ENCODE results near the gene SLC35G3. TPM values are rescaled to one million over a fixed set of nuclear protein-coding genes. Genes with fewer than 3 reads are reported as not detected.

The SLC35G3 gene
- total RNA-seq, 4 donors from 2014 or later: not detected

- Histone ChIP-seq H3K4me3 (no peak overlapping the region), H3K36me3 (no peaks in the 10 kb centered on the region), H3K27ac (no peak overlapping the region), H3K4me1 (peaks cover 0 to 7% (median 0%) of the 10 kb centered on the region in 3 donors), H3K9me3 (no peaks in the 10 kb centered on the region), H3K27me3 (peaks cover 0 to 12% (median 0%) of the 10 kb centered on the region in 4 donors)
- no peak for DNase-seq
- intact Hi-C loops (cut with DNase I): no loop called here
- WGBS, 2 donors: 50 to 75% methylated on average over 1 of the region's 1 CpG
- TF ChIP-seq POLR2A (IDR thresholded peaks at IDR 0.05): no peak
- TF ChIP-seq CTCF (IDR thresholded peaks at IDR 0.05): no peak
Observed at GRCh38 chr17:35167666-35168065, 26.5 kb downstream of the SLC35G3 start.

DNA sequence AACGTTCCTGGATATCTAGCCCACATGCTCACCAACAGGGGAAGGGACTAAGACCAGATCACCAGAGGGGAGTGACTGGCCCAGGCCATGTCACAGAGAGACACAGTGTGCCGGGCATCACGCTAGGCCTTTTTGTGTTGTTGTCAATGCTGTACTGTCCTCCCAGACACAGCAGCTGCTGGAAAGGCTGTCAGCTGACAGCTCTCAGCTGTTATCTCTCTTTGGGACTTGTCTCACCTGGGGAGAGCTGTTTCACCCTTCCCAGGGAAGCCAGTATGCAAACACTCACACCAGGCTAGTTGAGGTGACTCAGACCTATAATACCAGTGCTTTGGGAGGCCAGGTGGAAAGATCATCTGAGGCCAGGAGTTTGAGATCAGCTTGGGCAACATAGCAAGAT lies 27.1 kb downstream of the SLC35G3 start:
- 20 to 44% methylated on average over 2 to 3 of the region's 3 CpGs for WGBS, 2 donors
- H3K9me3 ChIP-seq: no peaks in the 10 kb centered on the region
- no peak for DNase-seq
- TF ChIP-seq POLR2A (IDR thresholded peaks at IDR 0.05) (no peak), CTCF (IDR thresholded peaks at IDR 0.05) (no peak)
- no peak overlapping the region for H3K27ac ChIP-seq
- intact Hi-C loops (cut with DNase I): no loop called here
- H3K4me1 ChIP-seq: peaks cover 0 to 7% (median 0%) of the 10 kb centered on the region in 3 donors
- H3K27me3 ChIP-seq: peaks cover 0 to 14% (median 0%) of the 10 kb centered on the region in 4 donors
- no peaks in the 10 kb centered on the region for H3K36me3 ChIP-seq
- no peak overlapping the region for H3K4me3 ChIP-seq

DNA sequence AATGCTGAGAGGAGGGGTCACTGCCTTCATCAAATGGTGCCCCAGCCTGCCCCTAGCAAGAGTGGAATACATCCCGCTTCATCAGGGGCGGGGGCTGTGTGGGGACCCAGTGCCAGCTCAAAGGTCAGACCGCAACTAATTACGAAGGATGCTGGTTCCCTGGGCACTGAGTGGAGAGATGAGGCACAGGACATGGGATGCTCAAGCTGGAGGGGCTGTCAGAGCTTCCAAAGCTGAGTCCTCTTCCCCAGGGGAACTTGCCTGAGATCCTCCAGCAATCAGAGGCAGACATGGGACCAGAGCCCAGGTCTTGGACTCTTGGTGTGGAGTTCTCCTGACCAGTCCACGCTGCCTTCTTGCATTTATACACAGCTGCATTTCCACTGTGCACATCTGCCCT lies 27.7 kb downstream of the SLC35G3 start:
- Histone ChIP-seq H3K27me3 (peaks cover 0 to 18% (median 0%) of the 10 kb centered on the region in 4 donors), H3K36me3 (no peaks in the 10 kb centered on the region), H3K27ac (no peak overlapping the region), H3K9me3 (no peaks in the 10 kb centered on the region), H3K4me3 (no peak overlapping the region), H3K4me1 (peaks cover 0 to 4% (median 0%) of the 10 kb centered on the region in 3 donors)
- WGBS, 2 donors: 100% methylated on average over 1 of the region's 5 CpGs; no CpG with 5 or more reads in 1 of the 2 donors
- intact Hi-C loops (cut with DNase I): no loop called here
- no peak for DNase-seq
- no peak for TF ChIP-seq CTCF (IDR thresholded peaks at IDR 0.05)
- TF ChIP-seq POLR2A (IDR thresholded peaks at IDR 0.05): no peak

- WGBS, 2 donors: 64 to 78% methylated on average over 5 of the region's 5 CpGs
- no peak overlapping the region for H3K27ac ChIP-seq
- H3K9me3 ChIP-seq: no peaks in the 10 kb centered on the region
- H3K4me1 ChIP-seq: peaks cover 0 to 8% (median 3%) of the 10 kb centered on the region in 3 donors
- no peak overlapping the region for H3K4me3 ChIP-seq
- H3K27me3 ChIP-seq: peaks cover 0 to 14% (median 0%) of the 10 kb centered on the region in 4 donors
- no peak for DNase-seq
- H3K36me3 ChIP-seq: no peaks in the 10 kb centered on the region
- intact Hi-C loops (cut with DNase I): no loop called here
- TF ChIP-seq POLR2A (IDR thresholded peaks at IDR 0.05) (no peak), CTCF (IDR thresholded peaks at IDR 0.05) (no peak)
Observed at GRCh38 chr17:35164716-35165115, 29.5 kb downstream of the SLC35G3 start.

- peaks cover 0 to 14% (median 0%) of the 10 kb centered on the region in 4 donors for H3K27me3 ChIP-seq
- no peak for TF ChIP-seq CTCF (IDR thresholded peaks at IDR 0.05)
- TF ChIP-seq POLR2A (IDR thresholded peaks at IDR 0.05): no peak
- H3K4me1 ChIP-seq: peaks cover 0 to 8% (median 3%) of the 10 kb centered on the region in 3 donors
- H3K27ac ChIP-seq: no peak overlapping the region
- intact Hi-C loops (cut with DNase I): no loop called here
- DNase-seq: no peak
- no peak overlapping the region for H3K4me3 ChIP-seq
- WGBS, 2 donors: 84 to 100% methylated on average over 3 to 7 of the region's 7 CpGs
- H3K36me3 ChIP-seq: no peaks in the 10 kb centered on the region
- no peaks in the 10 kb centered on the region for H3K9me3 ChIP-seq
Observed at GRCh38 chr17:35163886-35164285, 30.3 kb downstream of the SLC35G3 start.
